Astrocyte (in vitro differentiated cells and primary cell): ENCODE results near the gene EDNRB.

ENCODE experiments used
- EZH2 ChIP-seq: IDR thresholded peaks from 2 replicates; pipeline ENCODE4 v1.6.1; 2012; ENCODE audit warnings: mild to moderate bottlenecking, low read length, inconsistent platforms; ENCODE audit not compliant: insufficient read depth
- TF ChIP-seq, protein P1 (sequence below): IDR thresholded peaks from 2 replicates; pipeline ENCODE4 v1.5.1; 2011; ENCODE audit warnings: low read depth, mild to moderate bottlenecking, inconsistent platforms, low read length, moderate library complexity; ENCODE audit not compliant: insufficient read depth

DNA sequence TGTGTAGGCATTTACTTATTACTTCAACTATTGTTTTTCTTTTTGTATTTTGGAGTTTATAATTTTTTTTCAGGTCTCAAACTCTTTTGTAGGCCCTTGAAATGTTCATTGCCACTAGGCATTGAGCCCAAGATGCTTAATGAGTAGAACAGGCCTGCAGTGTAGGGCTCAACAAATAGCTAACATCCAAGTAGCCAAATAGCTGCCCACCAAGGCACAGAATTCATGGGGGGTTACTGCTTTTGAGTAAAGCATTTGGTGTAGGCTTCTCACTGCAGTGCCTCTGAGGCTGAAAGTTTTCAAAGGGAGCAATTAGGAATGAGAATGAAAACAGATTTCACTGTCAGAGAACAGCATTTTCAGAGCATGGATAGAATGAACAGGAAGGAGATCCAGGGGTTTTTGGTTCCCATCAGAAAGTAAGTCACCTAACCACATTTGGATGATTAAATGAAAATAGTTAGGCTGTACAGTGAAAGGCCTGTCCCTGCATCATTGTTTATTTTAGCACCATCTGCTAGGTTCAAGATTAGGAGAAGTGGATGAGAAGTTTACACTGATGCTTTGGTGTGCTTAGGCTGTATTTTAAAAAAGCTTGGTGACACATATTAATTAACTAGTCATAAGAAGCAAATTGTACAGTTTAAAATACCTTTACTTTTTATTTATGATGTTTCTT is 61.0 kb downstream of the EDNRB start:
- TF ChIP-seq, protein P1, sequence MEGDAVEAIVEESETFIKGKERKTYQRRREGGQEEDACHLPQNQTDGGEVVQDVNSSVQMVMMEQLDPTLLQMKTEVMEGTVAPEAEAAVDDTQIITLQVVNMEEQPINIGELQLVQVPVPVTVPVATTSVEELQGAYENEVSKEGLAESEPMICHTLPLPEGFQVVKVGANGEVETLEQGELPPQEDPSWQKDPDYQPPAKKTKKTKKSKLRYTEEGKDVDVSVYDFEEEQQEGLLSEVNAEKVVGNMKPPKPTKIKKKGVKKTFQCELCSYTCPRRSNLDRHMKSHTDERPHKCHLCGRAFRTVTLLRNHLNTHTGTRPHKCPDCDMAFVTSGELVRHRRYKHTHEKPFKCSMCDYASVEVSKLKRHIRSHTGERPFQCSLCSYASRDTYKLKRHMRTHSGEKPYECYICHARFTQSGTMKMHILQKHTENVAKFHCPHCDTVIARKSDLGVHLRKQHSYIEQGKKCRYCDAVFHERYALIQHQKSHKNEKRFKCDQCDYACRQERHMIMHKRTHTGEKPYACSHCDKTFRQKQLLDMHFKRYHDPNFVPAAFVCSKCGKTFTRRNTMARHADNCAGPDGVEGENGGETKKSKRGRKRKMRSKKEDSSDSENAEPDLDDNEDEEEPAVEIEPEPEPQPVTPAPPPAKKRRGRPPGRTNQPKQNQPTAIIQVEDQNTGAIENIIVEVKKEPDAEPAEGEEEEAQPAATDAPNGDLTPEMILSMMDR = no peak
- TF ChIP-seq EZH2 = no peak
